ENCODE results near the gene MAP3K6.

DNA sequence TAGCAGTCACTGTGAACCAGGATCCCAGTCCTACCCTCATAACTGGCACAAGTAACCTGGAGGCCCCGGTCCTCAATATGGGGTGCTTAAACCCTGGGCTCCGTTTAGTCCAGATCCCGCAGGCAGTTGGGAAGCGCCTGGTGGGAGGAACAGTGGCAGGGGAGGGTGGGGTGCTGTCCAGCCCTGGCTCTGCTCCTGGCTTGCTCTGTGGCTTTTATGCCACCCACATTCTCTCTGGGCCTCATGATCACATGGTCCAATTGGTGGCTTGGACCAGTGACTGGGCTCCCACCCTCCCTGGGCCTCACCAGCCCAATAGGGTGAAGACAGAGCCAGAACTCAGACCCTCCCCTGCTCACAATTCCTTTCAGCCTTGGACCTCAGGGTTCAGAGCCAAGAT is 13.5 kb upstream of the MAP3K6 start:
- TF ChIP-seq POLR2A (IDR thresholded peaks at IDR 0.05; ENCODE audit: low read length) (no peak), GATA1 (IDR thresholded peaks at IDR 0.05; ENCODE audit: low read depth, low read length) (no peak)
